HCT116 (cell line): ENCODE results near the gene SLC2A4. TPM values are rescaled to one million over a fixed set of nuclear protein-coding genes. Genes with fewer than 3 reads are reported as not detected.

Experiments used
- ATAC-seq: fragments of 200-7000 bp; cut with Tn5 transposase; 2 replicates; pipeline ENCODE4 v1.9.1; 2020; ENCODE audit warnings: mild to moderate bottlenecking, moderate library complexity
- BruUV-seq: library from RNA; stranded (reverse); fragments of 400-500 nt; replicated peaks from 2 replicates; lab custom pipeline; 2021; lab: Mats Ljungman, UMichigan
- CTCF ChIA-PET: fragments of 300-600 bp; sonication (Branson Sonifier 250); formaldehyde crosslinking; loops from one replicate; lab custom pipeline; 2021; ENCODE audit warnings: antibody characterized with exemption; lab: Charles Lee
- POLR2A ChIA-PET: fragments of 300-600, 350-600 bp; sonication (Branson Sonifier 250); formaldehyde crosslinking; loops from one replicate; lab custom pipeline; 2021; ENCODE audit warnings: antibody characterized with exemption; lab: Charles Lee
- RAD21 ChIA-PET, 2 experiments: fragments of 300-600 bp; sonication (Branson Sonifier 250); formaldehyde crosslinking; loops; one replicate each; lab custom pipeline; 2023; ENCODE audit warnings: low total read pairs in 2 of 2; ENCODE audit not compliant: uncharacterized antibody in 2 of 2, unreplicated experiment in 2 of 2, low non-redundant PET in 1 of 2; lab: Charles Lee
- DNase-seq: peaks from one replicate; pipeline ENCODE4 v3.0.0-alpha.2; 2010; ENCODE audit warnings: low read depth, low spot score
- H2AFZ ChIP-seq: fragments of 200-600 bp; shearing (Covaris generic), sonication (generic); 2 replicates; pipeline ENCODE4 v1.6.1; 2017; ENCODE audit warnings: low read depth, mixed run types, mixed read lengths, antibody characterized with exemption, low read length; ENCODE audit not compliant: poor library complexity, severe bottlenecking
- H3K27ac ChIP-seq: 2 replicates; pipeline ENCODE4 v1.5.1; 2012; ENCODE audit warnings: low read depth, low read length
- H3K27me3 ChIP-seq: fragments of 200-600 bp; sonication (generic); 2 replicates; pipeline ENCODE4 v1.6.1; 2016; ENCODE audit warnings: mixed run types, low read length, mixed read lengths; ENCODE audit not compliant: insufficient read depth
- H3K36me3 ChIP-seq, 2 experiments: fragments of 200-500 bp in 1 of 2; fragments of 200-600 bp in 1 of 2; sonication (Bioruptor generic) in 1 of 2; sonication (generic) in 1 of 2; 2 replicates each; pipeline versions ENCODE4 v1.5.1 to v1.6.1; 2014 to 2016; ENCODE audit warnings: low read length in 2 of 2, inconsistent platforms in 1 of 2, mixed read lengths in 1 of 2, mixed run types in 1 of 2; ENCODE audit not compliant: insufficient read depth in 2 of 2, control insufficient read depth in 1 of 2
- H3K4me1 ChIP-seq, 2 experiments: fragments of 200-600 bp in 1 of 2; sonication (generic) in 1 of 2; 2 replicates each; pipeline versions ENCODE4 v1.5.1 to v1.6.1; 2012 to 2017; ENCODE audit warnings: low read length in 2 of 2, inconsistent platforms in 1 of 2, mild to moderate bottlenecking in 1 of 2, mixed read lengths in 1 of 2, mixed run types in 1 of 2, moderate library complexity in 1 of 2; ENCODE audit not compliant: insufficient read depth in 2 of 2, control insufficient read depth in 1 of 2
- H3K4me2 ChIP-seq: fragments of 200-600 bp; sonication (generic); 2 replicates; pipeline ENCODE4 v1.6.1; 2017; ENCODE audit warnings: mixed run types, low read length, mixed read lengths
- H3K4me3 ChIP-seq, 2 experiments: fragments of 200-600 bp in 1 of 2; sonication (generic) in 1 of 2; replicated peaks in 1 of 2; 2 replicates each; pipeline ENCODE4 v1.5.1; 2011 to 2016; ENCODE audit warnings: low read length in 2 of 2, control low read depth in 1 of 2, low read depth in 1 of 2, mild to moderate bottlenecking in 1 of 2, mixed read lengths in 1 of 2, mixed run types in 1 of 2
- H3K79me2 ChIP-seq: fragments of 200-600 bp; sonication (generic); 2 replicates; pipeline ENCODE4 v1.6.1; 2017; ENCODE audit warnings: mild to moderate bottlenecking, mixed run types, low read length, moderate library complexity, mixed read lengths; ENCODE audit not compliant: insufficient read depth
- H3K9ac ChIP-seq: fragments of 200-600 bp; sonication (generic); 2 replicates; pipeline ENCODE4 v1.6.1; 2016; ENCODE audit warnings: low read length, mixed read lengths
- H3K9me2 ChIP-seq: fragments of 200-600 bp; sonication (generic), shearing (Covaris generic); 2 replicates; pipeline ENCODE4 v1.6.1; 2017; ENCODE audit warnings: mixed run types, mild to moderate bottlenecking, moderate library complexity; ENCODE audit not compliant: insufficient read depth
- H3K9me3 ChIP-seq, 2 experiments: fragments of 200-500 bp in 1 of 2; fragments of 200-600 bp in 1 of 2; sonication (Bioruptor generic) in 1 of 2; sonication (generic) in 1 of 2; 2 replicates each; pipeline ENCODE4 v1.6.1; 2014 to 2017; ENCODE audit warnings: low read length in 2 of 2, mixed read lengths in 2 of 2, inconsistent platforms in 1 of 2, low read depth in 1 of 2, mild to moderate bottlenecking in 1 of 2, mixed run types in 1 of 2, moderate library complexity in 1 of 2; ENCODE audit not compliant: control insufficient read depth in 1 of 2, insufficient read depth in 1 of 2
- H4K20me1 ChIP-seq: fragments of 200-600 bp; sonication (generic), shearing (Covaris generic); 2 replicates; pipeline ENCODE4 v1.6.1; 2017; ENCODE audit warnings: mixed run types, mild to moderate bottlenecking, moderate library complexity; ENCODE audit not compliant: insufficient read depth
- ATF3 ChIP-seq: IDR thresholded peaks from 2 replicates; pipeline ENCODE4 v1.6.1; 2012
- CBX3 ChIP-seq: IDR thresholded peaks from 2 replicates; pipeline ENCODE4 v1.6.1; 2012; ENCODE audit warnings: low read depth
- CEBPB ChIP-seq: IDR thresholded peaks from 2 replicates; pipeline ENCODE4 v1.6.1; 2012; ENCODE audit warnings: low read depth
- CTCF ChIP-seq, 3 experiments: fragments of 200-600 bp in 1 of 3; sonication (generic) in 1 of 3; IDR thresholded peaks in 2 of 3; conservative IDR thresholded peaks in 1 of 3; 2 replicates each; pipeline ENCODE4 v1.5.1; 2012 to 2017; ENCODE audit warnings: low read depth in 2 of 3, low read length in 2 of 3, antibody characterized with exemption in 1 of 3, borderline replicate concordance in 1 of 3, control low read depth in 1 of 3, mild to moderate bottlenecking in 1 of 3, mixed read lengths in 1 of 3, mixed run types in 1 of 3, moderate library complexity in 1 of 3; ENCODE audit not compliant: insufficient read depth in 1 of 3
- EGR1 ChIP-seq: IDR thresholded peaks from 2 replicates; pipeline ENCODE4 v1.6.1; 2012; ENCODE audit warnings: low read depth
- ELF1 ChIP-seq: IDR thresholded peaks from 2 replicates; pipeline ENCODE4 v1.6.1; 2012; ENCODE audit warnings: low read depth, borderline replicate concordance
- EZH2 ChIP-seq: fragments of 200-600 bp; sonication (generic); IDR thresholded peaks from 2 replicates; pipeline ENCODE4 v1.6.1; 2017; ENCODE audit warnings: antibody characterized with exemption, mixed run types
- EZH2phosphoT487 ChIP-seq: fragments of 200-600 bp; IDR thresholded peaks from 2 replicates; pipeline ENCODE4 v1.6.1; 2018; ENCODE audit warnings: antibody characterized with exemption, borderline replicate concordance
- FOSL1 ChIP-seq: IDR thresholded peaks from 2 replicates; pipeline ENCODE4 v1.6.1; 2012; ENCODE audit warnings: low read depth
- JUND ChIP-seq: IDR thresholded peaks from 2 replicates; pipeline ENCODE4 v1.6.1; 2012
- POLR2A ChIP-seq: IDR thresholded peaks from 2 replicates; pipeline ENCODE4 v1.7.0; 2011; ENCODE audit warnings: borderline replicate concordance; ENCODE audit not compliant: insufficient read depth, insufficient read length; ENCODE audit errors: extremely low read depth
- POLR2AphosphoS5 ChIP-seq: IDR thresholded peaks from 2 replicates; pipeline ENCODE4 v1.6.1; 2011; ENCODE audit warnings: mild to moderate bottlenecking, low read depth, low read length, moderate library complexity
- RAD21 ChIP-seq: IDR thresholded peaks from 2 replicates; pipeline ENCODE4 v1.6.1; 2012; ENCODE audit warnings: low read depth, mild to moderate bottlenecking
- REST ChIP-seq: IDR thresholded peaks from 2 replicates; pipeline ENCODE4 v1.6.1; 2012; ENCODE audit warnings: low read depth
- SIN3A ChIP-seq: IDR thresholded peaks from 2 replicates; pipeline ENCODE4 v1.6.1; 2012; ENCODE audit warnings: low read depth
- SP1 ChIP-seq: IDR thresholded peaks from 2 replicates; pipeline ENCODE4 v1.6.1; 2012; ENCODE audit warnings: low read depth
- TCF7L2 ChIP-seq: IDR thresholded peaks from 2 replicates; pipeline ENCODE4 v1.7.0; 2011; ENCODE audit warnings: borderline replicate concordance, inconsistent platforms; ENCODE audit not compliant: insufficient read depth, insufficient read length; ENCODE audit errors: extremely low read depth
- ZBTB33 ChIP-seq: IDR thresholded peaks from 2 replicates; pipeline ENCODE4 v1.6.1; 2011; ENCODE audit warnings: mild to moderate bottlenecking, low read length, moderate library complexity; ENCODE audit not compliant: insufficient replicate concordance; ENCODE audit errors: extremely low read depth
- ZFX ChIP-seq: fragments of 450-650 bp; IDR thresholded peaks from 2 replicates; pipeline ENCODE4 v1.6.1; 2017
- ZNF274 ChIP-seq: fragments of 200-500 bp; sonication (Bioruptor generic); IDR thresholded peaks from 2 replicates; pipeline ENCODE4 v1.6.1; 2014; ENCODE audit warnings: mild to moderate bottlenecking, low read depth, low read length, inconsistent platforms
- intact Hi-C: fragments of 100-400 bp; cut with micrococcal nuclease; formaldehyde crosslinking; loops from 2 replicates; pipeline ENCODE4 v1.10.0; 2022
- total RNA-seq: library from RNA; stranded (reverse); gene quantifications from one replicate; pipeline ENCODE4 v1.2.1, GENCODE V29; 2021; ENCODE audit not compliant: unreplicated experiment

Gene SLC2A4
- total RNA-seq, 1 experiment from 2014 or later: 2.5 TPM

- peak overlapping the region; percentile 93 for H3K9ac ChIP-seq
- TF ChIP-seq POLR2A (peak; percentile 29), RAD21 (no peak), TCF7L2 (peak; percentile 59), EZH2phosphoT487 (no peak), ZBTB33 (no peak), CTCF (IDR thresholded peaks at IDR 0.05 in 2 of 3, conservative IDR thresholded peaks at IDR 0.05 in 1 of 3; ENCODE audit: borderline replicate concordance in 1 of 3, insufficient read depth in 1 of 3, low read depth in 2 of 3, low read length in 2 of 3) (no peak), ZFX (no peak), JUND (no peak), FOSL1 (no peak), CEBPB (no peak), SP1 (peak; percentile 53; the same call in 1 of the 2 replicates), ATF3 (no peak), POLR2AphosphoS5 (peak; percentile 76), EGR1 (peak; percentile 70; the same call in 1 of the 2 replicates), ZNF274 (no peak), EZH2 (no peak), SIN3A (no peak; the same call in 1 of the 2 replicates), CBX3 (no peak), ELF1 (no peak), REST (no peak)
These were observed 48.0 kb downstream of the SLC2A4 start for GRCh38 chr17:7329374-7329996.

More at GRCh38 chr17:7329374-7329996, 48.0 kb downstream of the SLC2A4 start:
- Histone ChIP-seq H2AFZ (no peak overlapping the region), H3K27ac (peak overlapping the region; percentile 81), H3K4me1 (peaks cover 3 to 29% of the 10 kb centered on the region in 2 experiments; a peak in 3 of 4 replicates), H3K4me3 (peak overlapping the region; percentile 98 to 99), H3K79me2 (peaks cover 20% of the 10 kb centered on the region; the same call in 1 of the 2 replicates), H3K27me3 (no peaks in the 10 kb centered on the region), H3K9me3 (no peaks in the 10 kb centered on the region), H3K4me2 (peak overlapping the region; percentile 77), H4K20me1 (no peaks in the 10 kb centered on the region), H3K9me2 (no peaks in the 10 kb centered on the region), H3K36me3 (peaks cover 0 to 9% of the 10 kb centered on the region in 2 experiments; a peak in 3 of 4 replicates)
- RAD21 ChIA-PET: interaction anchor here (0.6 to 0.8 kb wide), 4 partner anchors 15 to 196 kb away, joined by 3 to 5 read pairs (median 3); partner anchors contain the start of gene TMEM256 (in 1 of the 2)
- POLR2A ChIA-PET: interaction anchor here (0.8 to 2.0 kb wide), 14 partner anchors 14 to 844 kb away, joined by 3 to 11 read pairs (median 5); partner anchors contain the start of genes ACADVL, DLG4, GABARAP and MPDU1
- intact Hi-C loops: no loop called here
- ATAC-seq (peak; percentile 78), DNase-seq (peak; percentile 99)
- BruUV-seq: no TSS peak
- CTCF ChIA-PET: interaction anchor here (0.6 to 2.2 kb wide), 17 partner anchors 9 to 712 kb away, joined by 3 to 12 read pairs (median 5); partner anchors contain the start of genes ACADVL, DLG4, GPS2 and SENP3
